IPS DF 19.7 (cell line): ENCODE measurements around the gene ZDHHC3.

Experiments used
- DNase-seq: peaks from one replicate; pipeline ENCODE4 v3.0.0-alpha.2; 2013; ENCODE audit warnings: low read depth, low spot score

The ZDHHC3 gene, protein sequence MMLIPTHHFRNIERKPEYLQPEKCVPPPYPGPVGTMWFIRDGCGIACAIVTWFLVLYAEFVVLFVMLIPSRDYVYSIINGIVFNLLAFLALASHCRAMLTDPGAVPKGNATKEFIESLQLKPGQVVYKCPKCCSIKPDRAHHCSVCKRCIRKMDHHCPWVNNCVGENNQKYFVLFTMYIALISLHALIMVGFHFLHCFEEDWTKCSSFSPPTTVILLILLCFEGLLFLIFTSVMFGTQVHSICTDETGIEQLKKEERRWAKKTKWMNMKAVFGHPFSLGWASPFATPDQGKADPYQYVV

DNA sequence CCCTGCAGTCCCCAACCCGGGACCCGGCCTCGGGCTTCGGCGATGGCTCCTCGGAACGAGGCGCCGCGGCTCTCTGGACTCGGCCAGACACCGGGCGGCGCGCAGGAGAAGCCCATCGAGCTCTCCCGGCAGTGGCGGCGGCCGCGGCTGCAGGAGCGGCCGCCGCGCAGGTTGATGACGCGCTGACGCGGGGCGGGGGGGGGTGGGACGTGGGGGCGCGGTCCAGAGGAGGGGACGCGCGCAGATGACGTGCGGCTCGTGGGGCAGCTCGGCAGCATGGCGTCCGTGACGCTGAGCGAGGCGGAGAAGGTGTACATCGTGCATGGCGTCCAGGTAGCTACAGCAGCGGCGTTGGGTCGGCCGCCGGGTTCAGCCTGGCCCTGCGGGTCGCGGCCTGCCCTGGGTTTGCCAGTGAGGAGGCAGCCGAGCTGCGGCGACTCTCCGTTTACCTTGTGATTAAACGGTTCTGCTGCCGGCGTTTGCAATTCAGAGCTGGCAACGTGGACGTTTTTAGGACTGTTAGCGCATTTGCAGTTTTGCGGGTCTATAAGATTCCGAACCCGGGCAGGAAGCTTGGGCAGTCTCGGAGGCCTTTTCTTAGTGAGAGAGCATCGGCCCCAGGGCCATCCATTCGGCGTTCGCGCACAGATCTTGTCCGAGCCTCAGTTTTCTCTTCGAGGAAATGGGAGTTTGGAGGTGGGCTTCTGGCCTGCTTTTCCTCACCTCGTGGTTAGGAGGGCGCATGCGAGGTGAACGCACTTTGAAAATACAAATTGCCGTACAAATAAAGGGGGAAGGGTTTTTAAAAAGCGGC is at the start of gene ZDHHC3, which contains the start of gene EXOSC7:
TSS of gene ZDHHC3 (minus strand) at position 173 of the 814 bp plus-strand sequence. CDS start 16,738 bp downstream, outside the sequence.
TSS of gene EXOSC7 (plus strand) at position 243 of the 814 bp plus-strand sequence. CDS start at position 277, 34 bp downstream.
- DNase-seq, result no peak

DNA sequence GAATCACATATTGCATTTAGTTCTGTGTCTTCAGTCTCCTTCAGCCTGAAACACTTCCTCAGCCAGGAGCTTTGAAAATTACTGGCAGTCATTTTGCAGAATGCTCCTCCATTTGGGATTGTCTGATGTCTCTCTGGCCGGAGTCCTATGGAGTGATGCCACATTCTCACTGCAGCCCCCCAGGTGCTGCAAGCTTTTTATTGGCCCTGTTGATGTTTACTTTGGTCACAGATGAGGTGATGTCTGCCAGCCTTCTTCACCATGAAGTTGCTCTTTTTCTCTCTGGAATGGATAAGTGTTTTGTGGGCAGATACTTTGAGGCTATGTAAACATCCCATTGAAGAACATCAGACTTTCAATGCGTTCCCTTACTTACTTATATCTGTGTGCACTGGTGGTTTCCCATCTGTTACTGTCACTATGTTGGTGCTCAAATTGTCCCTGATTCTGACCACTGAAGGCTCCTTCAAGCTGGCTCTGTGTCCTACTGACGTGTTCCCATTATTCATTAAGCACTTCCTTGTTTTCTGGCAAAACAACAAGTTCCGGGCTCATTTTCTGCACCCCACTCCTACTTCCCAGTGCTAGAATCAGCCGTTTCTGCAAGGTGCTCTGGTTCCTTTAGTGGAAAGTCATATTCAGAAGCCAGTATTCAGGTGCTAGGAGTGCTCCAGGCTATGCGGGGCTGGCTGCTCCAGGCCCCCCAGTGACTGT is 48.7 kb upstream of the ZDHHC3 start:
- DNase-seq, result no peak

DNA sequence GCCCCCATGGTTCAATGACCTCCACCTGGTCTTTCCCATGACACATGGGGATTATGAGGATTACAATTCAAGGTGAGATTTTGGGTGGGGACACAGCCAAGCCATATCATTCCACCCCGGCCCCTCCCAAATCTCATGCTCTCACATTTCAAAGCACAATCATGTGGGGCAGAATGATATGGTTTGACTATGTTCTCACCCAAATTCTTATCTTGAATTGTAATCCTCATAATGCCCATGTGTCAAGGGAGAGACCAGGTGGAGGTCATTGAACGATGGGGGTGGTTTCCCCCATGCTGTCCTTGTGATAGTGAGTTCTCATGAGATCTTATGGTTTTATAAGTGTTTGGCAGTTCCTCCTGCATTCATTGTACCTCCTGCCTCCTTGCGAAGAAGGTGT is 47.7 kb upstream of the ZDHHC3 start:
- DNase-seq, result no peak

DNA sequence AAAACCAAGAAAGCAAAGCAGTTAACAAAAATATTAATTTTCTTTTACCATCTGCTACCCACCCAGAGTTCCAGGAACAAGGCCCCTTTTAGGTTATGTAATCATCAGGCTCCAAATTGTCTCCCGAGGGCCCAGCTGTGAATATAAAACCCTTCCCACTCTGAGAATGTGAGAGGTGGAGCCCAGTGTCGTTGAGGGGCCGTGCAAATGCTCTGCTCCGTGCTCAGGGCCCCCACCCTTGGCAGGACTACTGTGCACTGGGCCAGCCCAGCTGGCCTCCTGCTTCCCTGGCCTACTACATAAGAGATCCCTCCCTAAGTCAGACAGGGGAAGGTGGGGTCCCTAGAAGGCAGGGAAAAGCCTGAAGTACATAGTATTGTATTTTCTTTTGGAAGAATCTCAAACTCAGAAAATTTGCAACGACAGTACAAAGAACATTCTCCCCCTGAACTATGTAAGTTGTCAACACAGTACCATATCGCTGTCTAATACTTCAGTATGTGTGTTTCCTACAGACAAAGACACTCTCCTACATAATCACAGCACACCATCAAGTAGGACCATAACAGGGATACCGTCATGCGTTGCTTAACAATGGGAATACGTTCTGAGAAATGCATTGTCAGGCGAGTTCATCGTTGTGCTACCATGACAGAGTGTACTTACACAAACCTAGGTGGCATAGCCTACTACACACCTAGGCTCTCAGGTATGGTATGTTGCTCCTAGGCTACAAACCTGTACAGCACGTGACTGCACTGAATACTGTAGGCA is 45.7 kb upstream of the ZDHHC3 start:
- no peak for DNase-seq

- no peak for DNase-seq
Measured at GRCh38 chr3:45020534-45020933, 44.6 kb upstream of the ZDHHC3 start.

- no peak for DNase-seq
Measured at GRCh38 chr3:45017821-45018220, 41.8 kb upstream of the ZDHHC3 start.

DNA sequence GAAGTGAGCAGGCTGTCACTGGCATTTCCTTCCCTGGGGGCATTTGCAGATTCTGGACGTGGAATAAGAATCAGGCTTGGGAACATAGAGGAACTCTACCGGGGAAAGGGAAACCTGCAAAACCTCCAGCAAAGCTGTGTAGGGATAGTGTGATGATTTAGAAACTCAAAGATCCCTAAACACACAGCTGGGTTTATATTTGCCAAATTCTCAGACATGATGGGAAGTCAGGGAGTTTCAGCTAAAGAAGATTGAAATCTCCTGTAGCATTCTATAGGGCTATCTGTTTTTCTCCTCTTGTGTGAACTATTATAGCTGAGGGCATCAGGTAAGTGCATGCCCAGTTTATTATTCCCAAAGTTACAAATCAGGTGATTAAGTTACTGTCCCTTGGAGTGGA is 40.9 kb upstream of the ZDHHC3 start:
- no peak for DNase-seq

- DNase-seq, result no peak
Measured at GRCh38 chr3:45012577-45012976, 36.6 kb upstream of the ZDHHC3 start.

GRCh38 chr3:45011756-45012508 is 36.0 kb upstream of the ZDHHC3 start:
- DNase-seq, result no peak

GRCh38 chr3:45010811-45011333 is 34.9 kb upstream of the ZDHHC3 start:
- no peak for DNase-seq

DNA sequence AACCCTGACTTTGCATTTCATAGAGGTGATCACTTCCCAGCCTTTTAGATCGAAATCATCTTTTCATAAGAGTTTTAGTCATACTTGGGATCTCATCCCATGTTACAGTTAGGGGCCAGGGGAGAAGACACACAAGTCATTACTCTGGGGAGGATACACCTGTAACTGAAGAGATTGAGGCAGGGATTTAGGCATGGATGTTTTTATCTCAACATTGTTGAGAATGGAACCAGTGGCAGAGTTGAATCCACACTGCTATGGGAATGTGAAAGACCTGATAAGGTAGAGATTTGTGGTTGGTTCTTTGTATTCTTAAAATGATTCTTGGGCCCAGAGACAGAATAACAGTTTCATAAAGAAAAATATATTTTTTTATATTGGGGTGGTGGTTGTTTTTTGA is 33.9 kb upstream of the ZDHHC3 start:
- DNase-seq, result no peak

- no peak for DNase-seq
Measured at GRCh38 chr3:45008117-45008516, 32.1 kb upstream of the ZDHHC3 start.

DNA sequence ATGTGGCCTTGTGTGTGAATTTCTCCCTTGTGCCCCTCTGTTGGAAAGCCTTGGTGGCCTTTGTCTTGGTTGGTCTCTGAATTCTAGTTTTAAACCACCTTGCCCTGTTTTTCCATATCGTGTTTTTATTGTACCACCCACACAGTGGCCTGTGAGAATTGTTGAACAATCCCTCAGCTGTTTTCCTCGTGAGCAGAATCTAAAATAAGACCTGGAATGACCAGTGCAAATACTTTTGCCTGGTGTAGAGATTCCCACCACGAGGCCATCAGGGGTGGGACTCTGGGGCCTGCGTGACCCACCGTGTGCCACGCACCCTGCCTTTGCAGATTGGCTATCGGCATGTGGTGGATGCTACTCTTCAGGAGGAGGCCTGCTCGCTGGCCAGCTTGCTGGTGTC is 31.1 kb upstream of the ZDHHC3 start:
- DNase-seq, result no peak

- no peak for DNase-seq
Measured at GRCh38 chr3:45003859-45004258, 27.9 kb upstream of the ZDHHC3 start.

- no peak for DNase-seq
Measured at GRCh38 chr3:45003406-45003805, 27.4 kb upstream of the ZDHHC3 start.

- no peak for DNase-seq
Measured at GRCh38 chr3:45002720-45003119, 26.7 kb upstream of the ZDHHC3 start.

DNA sequence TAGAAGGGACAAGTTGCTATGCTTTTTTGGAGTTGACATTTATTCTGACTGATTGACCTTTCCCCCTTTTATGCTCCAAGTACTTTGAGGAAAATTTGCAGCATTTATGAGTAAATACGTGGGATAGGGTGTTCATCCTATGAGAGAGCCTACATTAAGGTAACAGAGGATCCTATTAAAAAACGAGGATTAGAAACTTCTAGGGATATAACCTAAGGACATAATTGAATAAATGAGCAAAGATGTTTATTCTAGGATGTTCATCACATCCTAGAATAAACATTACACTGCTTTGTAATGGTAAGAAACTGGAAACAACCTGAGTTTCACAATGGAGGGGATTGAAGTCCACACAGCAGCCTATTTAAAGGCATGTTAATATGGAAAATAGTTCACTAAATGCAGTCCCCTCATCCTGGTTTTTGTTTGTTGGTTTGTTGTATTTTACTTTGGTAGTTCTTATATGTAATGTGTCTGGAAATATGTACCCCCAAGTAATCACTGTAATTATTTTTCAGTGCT is 26.2 kb upstream of the ZDHHC3 start:
- no peak for DNase-seq

- DNase-seq, result no peak
Measured at GRCh38 chr3:45001738-45002137, 25.8 kb upstream of the ZDHHC3 start.

DNA sequence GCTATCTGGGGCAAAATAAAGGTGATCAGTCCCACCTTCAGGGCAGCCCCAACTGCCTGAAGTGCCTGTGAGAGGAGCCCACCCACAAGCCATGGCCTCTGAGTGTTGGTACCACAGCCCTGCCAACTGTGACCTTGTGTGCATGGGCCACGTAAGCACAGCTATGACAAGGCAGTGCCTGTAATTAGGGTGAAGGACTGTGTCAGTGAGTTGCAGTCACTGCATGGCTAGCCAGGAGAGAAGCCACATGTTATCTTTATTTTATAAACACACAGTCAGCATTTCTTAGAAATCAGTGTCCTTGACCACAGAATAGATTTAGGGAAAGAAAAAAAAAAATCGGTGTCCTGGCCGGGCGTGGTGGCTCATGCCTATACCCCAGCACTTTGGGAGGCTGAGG is 24.8 kb upstream of the ZDHHC3 start:
- no peak for DNase-seq

- DNase-seq, result no peak
Measured at GRCh38 chr3:44999782-45000181, 23.8 kb upstream of the ZDHHC3 start.
